ENCODE measurements around the gene CD27.

DNA sequence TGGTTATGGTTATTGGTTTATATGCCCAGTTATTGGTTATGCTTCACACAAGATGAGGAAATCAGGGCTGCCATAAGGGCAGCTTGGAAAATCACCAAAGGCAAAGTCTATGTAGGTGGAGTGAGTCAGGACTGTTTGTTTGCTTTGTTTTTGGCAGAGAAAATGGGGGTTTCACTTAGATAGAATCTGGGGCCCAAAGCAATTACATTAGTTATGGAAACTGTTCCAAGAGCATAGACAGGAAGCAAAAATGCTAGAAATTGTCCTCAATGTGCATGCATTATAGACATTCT, 23.5 kb downstream of the CD27 start:
- no peak for TF ChIP-seq ARNTL (CRISPR knock-in tag; IDR thresholded peaks at IDR 0.05; ENCODE audit: borderline replicate concordance, low read depth)
- no peak for TF ChIP-seq TCF4 (CRISPR knock-in tag; IDR thresholded peaks at IDR 0.05; ENCODE audit: borderline replicate concordance)

Measured in SK-N-SH treated with all-trans-retinoic acid at 6 μM for 48 hours (cell line).